GM21447 (cell line): ENCODE data around the gene HDGFL2.

Source experiments
- ATAC-seq: cut with Tn5 transposase; IDR thresholded peaks from one replicate; pipeline ENCODE4 v1.9.1; 2021; ENCODE audit not compliant: unreplicated experiment

The HDGFL2 gene

DNA sequence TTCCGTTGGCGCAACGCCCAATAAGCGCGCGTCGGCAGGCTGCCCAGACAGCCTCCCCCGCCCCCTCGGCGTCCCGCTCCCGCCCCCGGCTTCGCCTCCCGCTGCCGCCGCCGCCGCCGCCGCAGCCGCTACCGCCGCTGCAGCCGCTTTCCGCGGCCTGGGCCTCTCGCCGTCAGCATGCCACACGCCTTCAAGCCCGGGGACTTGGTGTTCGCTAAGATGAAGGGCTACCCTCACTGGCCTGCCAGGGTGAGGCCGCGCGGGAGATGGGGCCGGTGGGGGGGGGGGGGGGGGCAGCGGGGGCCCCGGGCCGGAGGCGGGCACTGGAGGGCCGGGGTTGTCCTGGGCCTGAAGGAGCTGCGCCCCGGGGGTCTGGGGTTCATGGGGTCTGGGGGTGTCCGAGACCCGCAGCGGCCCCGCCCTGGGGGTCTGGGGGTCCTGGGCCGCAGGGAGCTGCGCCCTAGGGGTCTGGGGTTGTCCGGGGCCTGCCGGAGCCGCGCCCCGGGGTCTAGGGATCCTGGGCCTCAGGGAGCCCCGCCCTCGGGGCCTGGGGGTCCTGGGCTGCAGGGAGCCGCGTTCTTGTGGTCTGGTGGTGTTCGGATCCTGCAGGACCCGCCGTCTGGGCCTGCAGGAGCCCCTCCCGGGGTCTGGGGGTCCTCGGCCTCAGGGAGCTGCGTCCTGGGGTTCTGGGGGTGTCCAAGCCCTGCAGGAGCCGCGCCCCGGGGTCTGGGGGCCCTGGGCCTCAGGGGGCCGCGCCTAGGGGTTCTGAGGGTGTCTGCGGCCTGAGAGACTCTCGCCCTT, at the start of gene HDGFL2:
Gene HDGFL2 (plus strand): TSS at position 124 of the 801 bp plus-strand sequence. CDS start 54 bp downstream, at position 178.
- no peak for ATAC-seq

DNA sequence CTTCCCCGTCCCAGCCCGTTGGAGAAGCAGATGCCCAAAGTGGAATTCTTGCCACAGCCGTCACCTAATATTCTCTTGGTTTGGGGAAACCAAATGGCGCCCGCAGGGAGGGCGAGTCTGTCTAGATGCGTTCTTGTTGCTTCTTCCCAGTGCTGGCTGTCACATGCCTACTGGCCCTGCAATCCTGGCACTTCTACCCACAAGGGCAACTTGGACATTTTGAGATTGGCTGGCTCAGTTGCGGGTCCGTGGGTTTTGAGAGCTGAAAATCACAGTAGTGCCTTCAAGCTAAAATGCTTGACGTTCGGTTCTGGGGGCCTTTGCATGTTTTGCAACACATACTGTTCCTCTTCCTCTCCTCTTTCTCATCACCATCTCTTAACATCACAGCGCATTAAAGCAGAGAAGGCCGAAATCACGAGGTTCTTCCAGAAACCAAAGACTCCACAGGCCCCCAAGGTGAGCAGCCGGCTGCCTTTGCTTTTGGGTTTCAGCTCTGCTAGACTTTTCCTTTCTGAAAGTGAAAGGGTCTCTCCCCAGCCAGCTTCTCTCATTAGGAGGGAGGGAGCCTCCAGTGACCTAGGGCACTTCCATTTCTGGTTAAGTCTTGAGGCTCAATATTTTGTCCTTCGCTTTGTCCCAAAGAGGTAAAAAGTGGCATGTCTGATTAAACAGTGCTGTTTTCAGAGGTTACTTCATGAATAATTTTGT, 48.5 kb upstream of the HDGFL2 start:
- ATAC-seq: no peak

DNA sequence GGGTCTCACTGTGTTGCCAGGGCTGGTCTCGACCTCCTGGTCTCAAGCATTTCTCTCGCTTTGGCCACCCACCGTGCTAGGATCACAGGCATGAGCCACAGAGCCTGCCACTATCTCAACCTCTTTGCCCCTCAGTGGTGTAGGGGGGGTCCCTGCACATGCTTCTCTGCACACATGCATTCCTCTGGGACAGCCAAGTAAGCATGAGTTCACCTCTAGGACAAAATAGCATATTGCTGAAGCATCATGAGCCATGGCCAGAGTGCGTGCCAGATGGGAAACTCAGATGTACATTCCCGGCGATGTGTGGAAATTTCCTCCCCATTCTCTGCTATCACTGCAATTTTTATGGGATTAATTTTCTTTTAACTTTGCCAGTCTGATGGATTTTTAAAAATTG, 46.6 kb upstream of the HDGFL2 start:
- ATAC-seq: no peak

DNA sequence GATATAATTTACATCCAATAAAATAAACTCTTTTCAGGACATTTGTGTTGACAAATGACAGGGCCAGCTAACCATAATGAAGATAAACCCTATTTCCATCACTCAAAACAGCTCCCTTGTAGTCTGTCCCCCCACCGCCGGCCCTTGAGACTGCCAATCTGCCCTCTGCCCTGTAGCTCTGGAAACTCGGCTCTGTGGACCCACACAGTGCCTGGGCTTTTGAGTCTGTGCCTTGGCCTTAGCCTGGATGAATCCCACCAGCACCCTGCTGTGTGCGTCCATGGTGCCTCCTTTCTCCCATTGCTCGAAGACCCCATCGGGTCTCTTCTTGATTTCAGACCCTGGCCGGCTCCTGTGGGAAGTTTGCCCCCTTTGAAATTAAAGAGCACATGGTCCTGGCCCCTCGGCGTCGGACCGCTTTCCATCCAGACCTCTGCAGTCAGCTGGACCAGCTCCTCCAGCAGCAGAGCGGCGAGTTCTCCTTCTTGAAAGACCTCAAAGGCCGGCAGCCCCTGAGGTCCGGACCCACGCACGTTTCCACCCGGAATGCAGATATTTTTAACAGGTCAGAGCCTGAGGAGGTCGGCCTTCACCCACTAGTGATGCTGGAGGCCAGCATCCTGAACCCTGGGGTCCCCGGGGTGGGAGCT, 43.6 kb upstream of the HDGFL2 start:
- ATAC-seq: no peak

DNA sequence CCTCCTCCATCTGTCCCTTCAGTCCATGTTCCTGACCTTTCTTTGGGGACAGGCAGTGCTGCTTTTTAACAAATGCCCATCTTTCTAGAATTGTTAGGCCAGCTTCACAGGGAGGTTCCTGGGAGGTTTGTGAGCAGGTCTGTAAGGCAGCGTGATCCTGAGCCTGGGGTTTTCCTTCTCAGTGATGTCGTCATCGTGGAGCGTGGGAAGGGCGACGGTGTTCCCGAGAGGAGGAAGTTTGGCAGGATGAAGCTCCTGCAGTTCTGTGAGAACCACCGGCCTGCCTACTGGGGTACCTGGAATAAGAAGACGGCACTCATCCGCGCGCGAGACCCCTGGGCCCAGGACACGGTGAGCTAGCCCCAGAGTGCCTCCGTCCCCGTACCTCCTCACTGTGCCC, 42.8 kb upstream of the HDGFL2 start:
- no peak for ATAC-seq

DNA sequence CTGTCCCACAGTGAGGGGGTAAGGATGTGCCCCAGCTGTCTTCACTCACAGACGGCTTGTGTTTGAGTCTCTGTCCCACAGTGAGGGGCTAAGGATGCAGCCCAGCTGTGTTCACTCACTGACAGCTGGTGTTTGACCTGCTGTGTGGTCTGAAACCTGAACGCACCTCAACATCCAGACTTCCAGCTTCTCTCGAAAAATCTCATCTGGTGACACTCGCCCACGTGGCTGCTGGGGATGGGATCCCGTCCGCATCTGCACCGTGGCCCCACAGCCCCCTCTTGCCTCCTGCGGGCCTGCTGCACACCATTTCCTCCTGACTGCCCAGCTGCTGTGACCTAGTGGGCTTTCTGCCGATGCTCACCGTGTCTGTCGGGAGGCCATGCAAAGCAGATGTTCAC, 42.3 kb upstream of the HDGFL2 start:
- no peak for ATAC-seq

DNA sequence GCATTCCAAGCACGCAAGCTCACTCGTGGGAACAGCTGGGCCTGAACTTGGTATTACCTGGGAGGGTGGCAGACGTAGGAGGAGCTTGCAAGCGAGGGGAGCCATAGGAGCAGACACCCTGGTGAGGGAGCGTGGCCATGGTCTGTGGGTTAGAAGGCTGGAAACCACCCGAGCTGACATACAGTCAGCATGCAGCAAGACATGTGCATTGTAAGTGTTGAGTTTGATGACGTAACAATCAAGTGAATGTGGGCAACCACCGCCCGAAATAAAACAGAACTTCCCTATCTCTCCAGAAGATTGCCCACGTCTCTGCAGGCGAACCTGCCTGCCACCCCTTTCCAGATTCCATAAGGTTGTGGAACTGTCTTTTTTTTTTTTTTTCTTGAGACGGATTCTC, 41.3 kb upstream of the HDGFL2 start:
- no peak for ATAC-seq

DNA sequence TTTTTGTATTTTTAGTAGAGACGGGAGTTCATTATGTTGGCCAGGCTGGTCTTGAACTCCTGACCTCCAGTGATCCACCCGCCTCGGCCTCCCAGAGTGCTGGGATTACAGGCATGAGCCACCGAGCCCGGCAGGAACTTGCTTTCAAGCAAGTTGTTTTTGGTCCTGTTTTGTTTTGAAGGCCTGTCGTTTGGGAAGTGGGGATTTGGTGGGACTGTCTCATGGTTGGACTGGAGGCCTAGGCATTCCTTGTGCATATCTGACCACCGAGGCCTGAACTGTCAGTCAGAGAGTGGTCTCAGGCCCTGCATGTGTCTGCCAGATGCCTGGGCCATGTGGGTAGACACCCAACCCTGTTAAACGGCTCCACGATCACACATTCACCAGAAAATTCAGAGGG, 40.8 kb upstream of the HDGFL2 start:
- no peak for ATAC-seq

DNA sequence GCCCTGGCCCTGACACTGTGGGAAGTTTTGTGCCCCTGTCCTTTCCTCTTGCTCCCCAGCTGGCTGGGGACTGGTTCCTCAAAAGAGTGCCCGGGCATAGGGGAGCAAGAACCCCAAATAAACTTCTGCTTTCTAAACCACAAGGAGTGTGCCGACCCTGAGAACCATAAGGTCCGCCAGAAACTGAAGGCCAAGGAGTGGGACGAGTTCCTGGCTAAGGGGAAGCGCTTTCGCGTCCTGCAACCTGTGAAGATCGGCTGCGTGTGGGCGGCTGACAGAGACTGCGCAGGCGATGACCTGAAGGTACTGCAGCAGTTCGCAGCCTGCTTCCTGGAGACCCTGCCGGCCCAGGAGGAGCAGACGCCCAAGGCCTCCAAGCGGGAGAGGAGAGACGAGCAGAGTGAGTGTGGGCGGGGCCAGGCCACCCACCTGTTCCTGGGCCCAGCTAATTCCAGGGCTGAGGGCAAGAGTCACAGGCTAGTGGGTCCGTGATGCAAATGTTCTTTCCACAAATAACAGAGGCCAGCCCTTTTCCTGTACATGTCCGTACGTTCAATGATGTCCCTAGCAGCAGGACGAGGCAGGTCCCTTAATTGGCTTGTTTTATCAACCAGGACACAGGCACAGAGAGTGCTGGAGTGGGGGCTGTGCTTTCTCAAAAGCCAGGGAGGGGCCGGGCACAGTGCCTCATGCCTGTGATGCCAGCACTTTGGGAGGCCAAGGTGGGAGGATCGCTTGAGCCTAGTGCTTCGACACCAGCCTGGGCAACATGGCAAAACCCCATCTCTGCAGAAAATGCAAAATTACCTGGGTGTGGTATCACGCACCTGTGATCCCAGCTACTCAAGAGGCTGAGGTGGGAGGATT, 40.1 kb upstream of the HDGFL2 start:
- no peak for ATAC-seq

DNA sequence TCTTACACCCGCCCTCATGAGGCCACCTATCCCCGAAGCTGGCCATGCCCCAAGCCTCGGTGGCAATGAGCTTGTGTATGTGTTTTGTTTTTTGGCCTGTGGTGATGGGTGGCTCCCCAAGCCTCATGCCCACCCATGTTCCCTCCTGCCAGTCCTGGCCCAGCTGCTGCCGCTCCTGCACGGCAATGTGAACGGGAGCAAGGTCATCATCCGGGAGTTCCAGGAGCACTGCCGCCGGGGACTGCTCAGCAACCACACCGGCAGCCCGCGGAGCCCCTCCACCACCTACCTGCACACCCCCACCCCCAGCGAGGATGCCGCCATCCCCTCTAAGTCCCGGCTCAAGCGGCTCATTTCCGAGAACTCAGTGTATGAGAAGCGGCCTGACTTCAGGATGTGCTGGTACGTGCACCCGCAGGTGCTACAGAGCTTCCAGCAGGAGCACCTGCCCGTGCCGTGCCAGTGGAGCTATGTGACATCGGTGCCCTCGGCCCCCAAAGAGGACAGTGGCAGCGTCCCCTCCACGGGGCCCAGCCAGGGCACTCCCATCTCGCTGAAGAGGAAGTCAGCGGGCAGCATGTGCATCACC, 39.1 kb upstream of the HDGFL2 start:
- no peak for ATAC-seq

DNA sequence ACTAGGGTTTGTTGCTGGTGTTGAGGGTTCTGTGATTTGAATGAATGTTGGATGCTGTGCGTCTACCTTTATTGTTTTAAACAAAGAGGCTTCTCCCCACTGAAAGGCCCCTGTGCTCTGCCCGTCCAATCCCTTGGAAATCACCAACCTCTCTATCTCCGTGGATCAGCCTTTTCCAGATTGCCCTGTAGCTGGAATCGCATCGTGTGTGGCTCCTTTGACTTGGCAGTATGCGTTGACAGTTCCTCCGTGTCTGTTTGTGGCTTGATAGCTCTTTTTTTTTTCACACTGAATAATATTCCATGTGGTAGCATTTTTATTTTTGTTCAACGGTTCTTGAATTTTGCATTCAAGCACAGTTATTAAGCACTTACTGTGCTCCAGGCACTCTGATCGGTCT, 37.7 kb upstream of the HDGFL2 start:
- ATAC-seq: no peak

DNA sequence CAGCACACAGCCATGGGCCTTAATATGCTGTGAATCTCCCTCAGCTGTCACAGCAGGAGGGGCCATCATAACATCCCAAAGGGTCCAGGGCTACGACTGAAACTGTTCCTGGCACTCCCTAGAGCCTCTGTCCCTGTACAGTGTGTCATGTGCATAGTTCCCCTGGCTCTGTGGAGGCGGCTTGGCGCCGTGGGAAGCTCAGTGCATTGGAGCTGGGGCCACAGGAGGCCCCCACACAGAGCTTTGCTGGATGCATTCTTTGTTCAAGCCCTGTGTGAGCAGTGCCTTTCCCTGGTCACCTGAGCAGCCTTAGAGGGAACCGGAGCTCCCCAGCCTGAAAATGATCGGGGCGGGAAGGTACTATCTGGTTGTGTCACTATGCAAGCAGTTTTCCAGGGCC, 35.9 kb upstream of the HDGFL2 start:
- no peak for ATAC-seq

DNA sequence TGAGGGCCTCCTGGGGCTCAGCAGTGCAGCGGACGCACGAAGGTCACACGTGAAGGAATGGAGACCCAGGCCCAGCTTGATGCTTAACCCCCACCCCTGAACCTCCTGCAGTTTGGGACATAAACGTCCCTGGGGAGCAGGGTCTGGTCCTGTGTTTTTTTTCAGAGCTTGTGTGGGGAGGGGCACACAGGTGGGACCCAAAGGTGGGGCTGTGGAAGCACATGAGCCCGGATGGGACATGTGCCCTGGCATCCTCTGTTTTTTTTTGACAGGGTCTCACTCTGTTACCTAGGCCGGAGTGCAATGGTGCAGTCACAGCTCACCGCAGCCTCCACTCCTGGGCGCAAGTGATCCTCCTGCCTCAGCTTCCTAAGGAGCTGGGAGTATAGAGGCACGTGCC, 35.0 kb upstream of the HDGFL2 start:
- ATAC-seq: no peak

DNA sequence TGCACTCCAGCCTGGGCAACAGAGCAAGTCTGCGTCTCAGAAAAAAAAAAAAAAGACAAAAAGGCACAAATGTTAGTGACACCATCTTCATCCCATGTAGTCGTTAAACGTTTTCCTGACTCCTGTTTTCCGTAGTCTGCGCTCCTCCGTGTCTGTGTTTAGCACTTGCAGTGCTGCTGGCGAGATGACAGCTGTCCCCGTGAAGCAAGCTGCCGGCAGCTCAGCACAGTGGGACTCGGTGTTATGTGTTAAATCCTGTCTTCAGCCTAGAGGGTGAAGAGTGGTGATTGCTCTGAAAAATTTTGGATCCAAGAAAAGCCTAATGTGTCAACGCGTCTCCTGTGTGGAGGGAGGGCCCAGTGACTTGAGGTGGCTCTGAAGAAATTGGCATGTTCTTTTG, 32.9 kb upstream of the HDGFL2 start:
- no peak for ATAC-seq

DNA sequence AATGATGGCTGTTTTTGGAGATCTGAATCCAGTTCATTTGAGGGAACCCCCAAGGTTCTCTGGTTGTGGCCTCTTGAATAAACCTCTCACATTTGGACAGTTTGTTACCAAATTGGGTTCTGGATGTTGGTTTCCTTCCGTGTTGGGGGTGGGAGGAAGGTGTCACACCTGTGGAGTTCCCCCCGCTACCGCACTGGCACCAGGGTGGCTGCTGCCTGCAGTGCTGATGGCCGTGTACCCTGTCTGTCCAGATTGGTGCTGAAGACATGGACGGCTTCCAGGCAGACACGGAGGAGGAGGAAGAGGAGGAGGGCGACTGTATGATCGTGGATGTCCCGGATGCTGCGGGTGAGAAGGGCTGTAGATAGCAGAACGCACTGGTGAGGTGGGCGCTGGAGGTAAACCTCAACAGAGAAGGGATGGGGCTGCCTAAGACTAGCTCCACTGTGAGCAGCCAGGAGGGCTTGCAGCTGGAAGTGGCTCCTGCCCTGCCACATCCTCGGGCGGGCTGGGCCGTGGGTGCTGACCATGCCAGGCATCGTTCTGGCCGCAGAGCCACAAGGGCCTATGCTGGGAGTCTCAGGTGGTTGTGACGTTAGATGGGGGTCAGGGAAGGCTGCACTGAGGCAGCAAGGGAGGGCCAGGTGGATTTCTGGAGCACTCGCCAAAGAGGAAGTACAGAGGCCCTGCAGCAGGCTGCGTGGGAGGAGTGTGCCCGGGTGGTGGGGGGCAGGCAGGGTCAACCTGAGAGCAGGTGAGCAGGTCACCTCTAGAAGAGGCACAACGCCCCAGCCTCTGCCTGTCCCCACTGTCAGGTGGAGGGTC, 29.9 kb upstream of the HDGFL2 start:
- no peak for ATAC-seq

DNA sequence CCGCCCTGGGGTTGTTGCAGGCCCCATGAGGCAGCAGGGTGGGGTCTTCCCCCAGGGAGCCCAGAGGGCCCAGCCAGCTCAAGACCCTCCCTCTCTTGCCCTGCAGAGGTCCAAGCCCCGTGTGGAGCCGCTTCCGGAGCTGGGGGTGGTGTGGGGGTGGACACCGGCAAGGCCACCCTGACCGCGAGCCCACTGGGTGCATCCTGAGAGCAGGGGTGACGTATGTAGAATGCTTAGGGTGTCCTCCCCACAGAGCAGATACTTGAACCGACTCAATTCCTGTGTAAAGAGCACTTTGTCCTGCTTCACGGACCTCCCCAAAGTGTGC, 29.3 kb upstream of the HDGFL2 start:
- ATAC-seq: no peak

DNA sequence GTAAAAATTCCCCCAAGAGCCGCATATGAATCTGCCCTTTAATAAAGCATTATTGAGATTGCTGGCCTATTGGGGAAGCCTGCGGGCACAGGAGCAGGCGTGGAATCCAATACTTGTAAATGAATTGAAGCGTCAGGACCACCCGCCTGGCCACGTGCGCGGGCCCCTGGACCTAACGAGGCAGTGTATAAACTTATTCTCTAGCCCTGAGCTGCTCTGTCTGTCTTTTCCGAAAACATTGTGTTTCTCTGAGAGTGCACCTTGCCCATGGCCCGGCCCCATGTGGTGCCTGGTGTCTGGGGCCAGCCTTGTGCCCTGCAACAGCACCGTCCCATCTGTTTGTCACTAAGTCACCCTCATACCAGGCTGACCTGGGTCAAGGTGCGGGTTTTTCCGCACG, 28.9 kb upstream of the HDGFL2 start:
- ATAC-seq: no peak

DNA sequence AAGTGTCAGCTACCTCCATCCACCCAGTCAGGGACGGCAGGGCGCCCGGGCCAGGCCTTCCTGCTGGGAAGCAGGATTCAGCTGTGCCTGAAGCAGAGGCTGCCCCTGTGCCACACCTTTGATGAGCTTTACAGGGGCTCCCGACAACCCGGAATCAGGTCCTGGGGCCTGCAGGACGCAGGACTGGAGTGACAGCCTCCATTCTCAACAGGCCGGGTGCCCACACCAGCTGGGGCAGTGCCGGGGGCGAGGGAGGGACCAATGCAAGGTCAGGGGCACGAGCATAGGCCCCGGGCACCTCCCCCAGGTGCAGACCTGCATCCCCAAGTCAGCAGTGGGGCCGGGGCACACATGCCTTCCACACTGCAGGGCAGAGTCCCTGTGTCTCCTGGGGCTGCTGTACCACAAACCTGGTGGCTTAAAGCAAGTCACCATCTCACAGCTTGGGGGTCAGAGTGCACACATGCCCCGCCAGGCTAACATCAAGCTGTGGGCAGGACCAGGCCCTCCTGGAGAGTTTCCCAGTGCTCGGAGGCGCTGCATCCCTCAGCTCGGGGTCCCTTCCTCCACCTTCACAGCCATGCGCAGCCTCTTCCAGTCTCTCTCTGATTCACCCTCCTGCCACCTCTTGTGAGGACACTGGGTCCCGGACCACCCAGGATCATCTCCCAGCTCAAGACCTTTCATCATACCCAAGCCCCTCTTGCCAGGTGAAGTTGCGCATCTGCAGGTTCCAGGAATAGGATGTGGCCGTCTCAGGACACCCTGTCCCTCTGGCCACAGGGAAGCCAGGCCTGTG, 27.9 kb upstream of the HDGFL2 start:
- ATAC-seq: no peak
